GM19468 (cell line): ENCODE measurements around the gene RABGAP1.

Experiments used
- ATAC-seq: cut with Tn5 transposase; IDR thresholded peaks from one replicate; pipeline ENCODE4 v1.9.1; 2021; ENCODE audit warnings: mild to moderate bottlenecking, moderate library complexity, moderate number of reproducible peaks; ENCODE audit not compliant: unreplicated experiment; ENCODE audit errors: extremely low read depth

The RABGAP1 gene

GRCh38 chr9:123041489-123041888 lies 100.7 kb downstream of the RABGAP1 start:
- ATAC-seq: no peak

GRCh38 chr9:123043081-123043939 lies 102.5 kb downstream of the RABGAP1 start:
- no peak for ATAC-seq

DNA sequence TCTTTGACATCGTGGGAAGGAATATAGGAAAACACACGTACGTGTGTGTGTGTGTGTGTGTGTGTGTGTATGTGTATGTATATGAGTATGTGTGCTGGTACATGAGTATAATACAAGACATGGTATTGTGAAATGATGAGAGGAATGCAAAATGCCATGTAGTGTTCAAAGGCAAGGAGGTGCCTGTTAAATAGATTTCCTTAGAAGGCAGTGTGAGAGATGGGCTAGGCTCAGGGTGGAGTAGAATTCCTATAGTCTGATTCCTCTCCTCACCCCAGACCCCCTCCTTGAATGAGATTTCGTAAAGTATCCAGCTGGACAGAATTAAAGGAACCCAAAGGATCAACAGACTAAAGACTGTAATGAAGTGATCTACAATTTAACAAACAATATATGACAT lies 103.8 kb downstream of the RABGAP1 start:
- no peak for ATAC-seq

DNA sequence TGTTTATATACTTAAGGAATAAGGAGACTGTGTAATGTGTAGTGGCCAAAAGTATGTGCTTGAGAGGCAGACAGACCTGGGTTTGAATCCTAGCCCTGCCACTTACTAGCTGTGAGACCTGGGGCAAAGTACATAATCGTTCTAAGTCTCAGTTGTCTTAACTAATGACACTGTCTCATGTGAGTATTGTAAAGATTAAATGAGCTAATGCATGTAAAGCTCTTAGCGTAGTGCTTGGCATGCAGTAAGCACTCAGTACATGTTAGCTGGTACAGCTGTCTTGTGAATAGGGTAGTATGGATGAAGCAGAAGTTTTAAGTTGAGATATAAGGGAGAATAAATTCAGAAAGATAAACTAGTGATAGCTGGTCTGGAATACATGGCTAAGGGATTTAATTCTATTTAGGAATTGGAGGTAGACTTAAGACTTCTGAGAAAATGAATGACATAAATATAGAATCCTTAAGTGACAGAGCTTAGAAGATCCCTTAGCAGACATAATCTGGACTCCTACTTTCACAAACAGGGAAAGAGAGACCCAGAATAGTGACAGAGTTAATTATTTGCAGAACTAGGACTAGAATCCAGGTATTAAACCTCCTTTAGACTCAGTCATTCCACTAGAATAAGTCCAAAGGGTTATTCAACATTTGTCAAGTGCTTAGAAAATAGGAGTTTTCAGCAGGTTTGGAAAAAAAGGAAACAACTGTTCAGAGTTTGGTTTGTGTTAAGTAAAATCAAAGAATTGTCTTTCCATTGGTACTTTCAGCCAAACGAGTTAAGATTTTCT lies 105.8 kb downstream of the RABGAP1 start:
- ATAC-seq: no peak

- ATAC-seq: no peak
Observed at GRCh38 chr9:123048748-123049147, 107.9 kb downstream of the RABGAP1 start.

GRCh38 chr9:123049589-123050222 lies 108.9 kb downstream of the RABGAP1 start:
- no peak for ATAC-seq

DNA sequence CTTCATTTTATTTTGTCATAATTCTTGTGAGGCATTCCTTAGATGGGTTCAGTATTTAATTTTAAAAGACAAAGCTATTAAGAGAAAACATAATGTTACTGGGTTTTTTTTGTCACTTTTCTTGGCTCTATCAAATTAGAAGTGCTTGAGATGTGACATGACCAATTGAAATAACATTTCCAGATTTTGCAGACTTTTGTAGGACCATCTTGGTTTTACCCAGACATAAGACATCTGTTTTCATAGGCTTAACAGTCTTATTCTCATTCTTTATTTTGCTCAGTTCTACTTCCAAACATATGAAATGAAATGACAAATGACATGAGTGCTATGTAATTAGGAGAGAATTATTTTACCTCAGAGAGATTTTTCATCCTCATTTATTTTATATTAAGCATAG lies 112.2 kb downstream of the RABGAP1 start:
- ATAC-seq: no peak

DNA sequence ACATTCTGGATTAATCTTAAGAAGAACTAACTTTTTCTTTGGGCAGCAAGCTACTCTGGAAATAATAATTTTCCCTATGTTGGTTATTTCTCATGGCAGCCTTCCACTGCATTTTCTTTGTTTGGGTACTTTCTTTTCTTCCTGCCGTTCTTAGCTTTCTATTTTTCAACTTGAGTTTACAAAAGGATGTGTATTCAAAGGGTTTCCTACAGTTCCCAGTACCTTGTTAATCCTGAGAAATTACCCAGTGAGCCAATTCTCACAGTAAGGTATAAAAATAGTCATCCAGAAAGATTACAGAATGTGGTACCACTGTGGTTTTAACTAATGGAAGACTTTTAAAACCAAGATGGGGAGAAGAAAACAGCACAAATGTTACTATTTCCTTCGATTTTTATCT lies 112.9 kb downstream of the RABGAP1 start:
- no peak for ATAC-seq

DNA sequence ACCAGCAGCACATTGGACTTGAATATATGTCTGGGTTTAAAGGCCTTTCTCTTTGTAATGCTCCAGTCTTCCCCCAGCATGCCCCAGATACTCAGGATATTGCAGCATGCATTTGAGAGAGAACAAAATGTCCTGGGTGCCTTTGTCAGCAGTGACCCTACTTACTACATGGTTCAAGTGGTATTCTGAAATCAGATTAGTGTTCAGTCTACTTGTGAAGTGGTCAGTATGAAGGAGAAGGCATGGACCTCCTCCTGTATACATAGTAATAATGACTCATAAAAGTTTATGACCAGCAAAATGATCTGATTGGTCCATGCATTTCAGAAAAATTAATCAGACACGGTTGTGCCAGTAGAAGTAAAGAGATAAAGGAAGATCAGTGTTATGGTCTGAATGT lies 118.0 kb downstream of the RABGAP1 start:
- ATAC-seq: no peak

DNA sequence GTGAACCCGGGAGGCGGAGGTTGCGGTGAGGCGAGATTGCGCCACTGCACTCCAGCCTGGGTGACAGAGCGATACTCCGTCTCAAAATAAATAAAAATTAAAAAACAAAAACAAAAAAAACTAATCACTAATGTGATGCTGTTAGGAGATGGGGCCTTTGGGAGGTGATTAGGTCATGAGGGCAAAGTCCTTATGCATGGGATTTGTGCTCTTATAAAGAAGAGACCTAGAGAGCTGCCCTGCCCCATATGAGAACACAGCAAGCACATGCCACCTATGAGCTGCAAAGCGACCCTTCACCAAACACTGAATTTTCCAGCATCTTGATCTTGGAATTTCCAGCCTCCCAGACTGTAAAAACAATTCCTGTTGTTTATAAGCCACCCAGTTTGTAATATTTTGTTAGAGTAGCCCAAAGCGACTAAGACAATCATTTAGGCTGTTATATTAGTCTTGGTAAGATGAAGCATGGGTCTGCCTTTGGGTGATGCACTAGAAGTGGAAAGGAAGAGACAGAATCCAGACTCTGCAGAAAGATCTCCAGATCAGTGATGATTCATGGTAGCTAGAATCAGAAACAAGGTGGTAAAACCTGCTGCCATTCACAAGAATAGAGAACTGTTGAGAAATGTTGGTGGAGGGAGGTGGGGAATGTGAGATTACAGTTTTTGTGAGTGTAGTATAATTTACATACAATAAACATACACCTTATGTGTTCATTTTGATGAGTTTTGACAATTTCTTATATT lies 118.8 kb downstream of the RABGAP1 start:
- no peak for ATAC-seq

GRCh38 chr9:123061216-123061615 lies 120.4 kb downstream of the RABGAP1 start:
- no peak for ATAC-seq

DNA sequence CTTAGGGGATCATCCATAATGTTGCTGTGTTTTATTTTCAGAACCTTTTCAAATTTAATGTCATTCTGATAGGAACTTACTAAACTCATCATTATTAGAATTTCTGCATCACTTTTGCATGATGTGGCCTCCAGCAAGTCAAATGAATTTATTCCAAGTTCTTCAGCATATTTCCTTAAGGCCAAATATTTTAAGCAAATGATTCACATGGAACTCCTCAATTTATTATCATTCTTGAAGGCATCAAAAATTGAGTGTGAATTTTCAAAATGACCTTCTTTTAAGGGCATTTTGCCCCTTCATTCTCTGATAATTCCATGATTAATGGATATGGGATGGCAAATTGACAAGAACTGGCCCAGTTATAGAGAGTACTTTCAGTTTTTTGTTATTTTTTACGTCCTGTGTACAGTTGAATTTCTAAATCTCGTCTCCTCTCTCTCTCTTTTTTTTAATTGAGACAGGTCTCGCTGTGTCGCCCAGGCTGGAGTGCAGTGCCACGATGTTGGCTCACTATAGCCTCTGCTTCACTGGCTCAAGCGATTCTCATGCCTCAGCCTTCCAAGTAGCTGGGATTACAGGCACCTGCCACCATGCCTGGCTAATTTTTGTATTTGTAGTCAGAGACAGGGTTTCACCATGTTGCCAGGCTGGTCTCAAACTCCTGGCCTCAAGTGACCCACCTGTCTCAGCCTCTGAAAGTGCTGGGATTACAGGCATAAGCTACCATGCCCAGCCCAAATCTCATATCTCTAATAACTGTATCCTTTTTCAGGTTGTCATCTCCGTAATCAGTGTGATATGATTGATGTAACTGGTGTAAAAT lies 121.7 kb downstream of the RABGAP1 start:
- no peak for ATAC-seq

- ATAC-seq: no peak
Observed at GRCh38 chr9:123063177-123063598, 122.4 kb downstream of the RABGAP1 start.

DNA sequence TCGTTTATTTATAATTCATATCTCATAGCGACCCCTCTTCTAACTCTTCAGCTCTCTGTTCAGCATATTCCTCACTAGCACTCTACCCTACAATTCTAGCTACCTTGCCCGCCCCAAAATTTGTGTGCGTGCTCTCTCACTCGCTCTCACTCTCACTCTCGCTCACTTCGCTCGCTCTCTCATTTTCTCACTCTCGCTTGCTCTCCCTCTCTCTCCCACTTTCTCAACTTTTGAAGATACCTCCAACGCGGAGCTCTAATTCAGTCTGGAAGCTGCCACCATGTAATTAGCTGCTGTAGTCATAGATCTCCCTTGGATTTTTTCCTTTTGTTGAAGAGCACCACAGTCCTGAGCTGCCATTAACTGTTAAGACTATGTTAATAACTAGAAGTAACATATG lies 123.1 kb downstream of the RABGAP1 start:
- ATAC-seq: no peak

- ATAC-seq: no peak
Observed at GRCh38 chr9:123064716-123065115, 123.9 kb downstream of the RABGAP1 start.

- no peak for ATAC-seq
Observed at GRCh38 chr9:123065196-123065595, 124.4 kb downstream of the RABGAP1 start.

- ATAC-seq: no peak
Observed at GRCh38 chr9:123067136-123067535, 126.3 kb downstream of the RABGAP1 start.

GRCh38 chr9:123069010-123069481 lies 128.2 kb downstream of the RABGAP1 start:
- no peak for ATAC-seq

DNA sequence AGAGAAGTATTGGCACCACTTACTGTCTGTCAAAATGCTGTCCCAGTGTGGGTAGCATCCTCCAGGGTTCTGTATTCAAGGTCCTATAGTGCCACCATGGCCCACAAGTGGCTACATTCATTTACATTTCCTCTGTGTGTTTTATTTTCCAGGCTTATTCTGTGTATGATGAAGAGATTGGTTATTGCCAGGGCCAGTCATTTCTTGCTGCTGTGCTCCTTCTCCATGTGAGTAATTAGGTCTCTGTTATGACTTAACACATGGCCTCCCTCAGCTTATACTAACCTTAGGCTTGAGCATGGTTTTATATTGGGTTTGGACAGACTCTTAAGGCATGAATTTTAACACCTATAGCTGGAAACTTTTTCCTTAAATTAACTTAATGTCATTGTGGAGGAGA lies 129.4 kb downstream of the RABGAP1 start:
- ATAC-seq: no peak
